Stimulated activated naive CD4-positive, alpha-beta T cell treated with Interleukin-2 at 50 U/mL for 16 hours (primary cell): ENCODE measurements around the gene CYP11A1.
"Not testable (repeated sequence)": the region's sequence is repeated elsewhere in the genome, so short reads cannot be mapped to it uniquely, and the experiment has no call there.

ENCODE experiments used
- DNase-seq: peaks from one replicate; lab custom pipeline; 2025; lab: John Stamatoyannopoulos, UW

CYP11A1 gene

DNA sequence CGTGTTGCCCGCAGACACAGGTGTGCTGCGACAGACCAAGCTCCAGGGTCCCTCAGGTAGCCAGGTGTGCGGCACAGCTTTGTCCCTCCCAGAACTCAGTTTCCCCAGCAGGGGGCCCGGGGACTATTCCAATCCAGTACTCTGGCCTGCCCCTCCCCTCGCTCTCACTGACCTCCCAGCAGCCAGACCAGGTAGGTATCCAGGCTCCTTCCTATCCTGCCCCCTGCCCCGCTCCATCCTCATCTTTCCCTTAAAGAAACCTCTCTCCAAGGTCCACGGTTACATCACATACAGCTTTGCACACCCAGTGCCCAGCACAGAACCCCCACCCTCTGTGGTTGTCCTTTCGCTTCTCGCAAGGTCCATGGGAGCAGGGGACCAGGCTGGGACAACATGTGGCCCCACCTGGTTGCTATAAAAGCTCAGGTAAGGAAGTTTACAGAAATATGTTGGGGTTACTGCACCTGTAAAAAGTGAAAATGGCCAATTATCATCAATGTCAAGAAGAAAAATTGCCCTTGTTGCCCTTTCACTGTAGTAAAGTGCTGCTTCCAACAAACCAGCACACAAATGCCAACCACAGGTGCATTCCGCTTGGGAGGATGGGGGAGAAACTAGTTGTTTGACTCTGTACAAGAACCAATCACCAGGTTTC lies 7.3 kb upstream of the CYP11A1 start:
- no peak for DNase-seq

DNA sequence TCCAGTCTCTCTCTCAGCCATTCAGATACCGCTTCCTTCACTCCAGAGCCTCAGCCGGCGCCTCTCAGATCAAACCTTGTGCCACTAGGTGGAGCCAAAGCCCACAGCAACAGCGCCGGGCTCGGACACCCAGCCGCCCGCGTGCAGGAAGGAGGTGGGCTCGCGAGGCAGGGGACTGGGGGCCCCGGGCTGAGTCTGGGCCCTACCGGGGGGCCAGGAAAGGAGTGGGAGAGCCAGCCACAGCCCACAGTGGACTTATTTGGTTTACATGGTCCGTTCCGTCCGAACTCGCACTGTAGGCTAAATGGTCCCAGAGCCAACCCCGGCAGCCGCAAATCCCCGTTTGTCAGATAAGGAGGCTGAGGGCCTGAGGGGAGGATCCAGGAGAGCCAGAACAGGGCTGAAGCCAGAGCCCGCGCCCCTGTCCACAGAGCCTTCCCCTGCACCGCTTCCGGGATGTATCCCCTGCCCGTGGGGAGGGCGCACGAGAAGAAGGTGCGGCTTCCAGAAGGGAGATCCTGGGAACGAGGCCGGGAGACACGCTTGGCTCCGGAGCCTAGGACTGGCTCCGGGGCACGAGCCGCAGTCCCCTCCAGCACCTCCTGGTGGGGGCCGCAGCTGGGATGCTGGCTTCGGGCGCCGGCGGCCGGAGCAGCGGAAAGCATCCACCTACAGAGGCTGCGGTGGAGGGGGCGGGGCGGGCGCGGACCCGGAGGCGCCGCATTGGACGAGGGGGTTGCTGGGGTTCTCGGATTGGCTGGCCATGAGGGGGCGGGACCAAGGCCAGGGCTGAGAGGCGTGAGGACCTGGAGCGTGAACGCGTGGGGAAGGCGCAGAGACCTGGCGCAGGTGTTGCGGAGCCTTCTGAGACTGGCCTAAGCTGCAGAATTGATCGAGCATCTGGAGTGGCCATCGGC lies 6.5 kb upstream of the CYP11A1 start:
- peak; percentile 96 for DNase-seq

DNA sequence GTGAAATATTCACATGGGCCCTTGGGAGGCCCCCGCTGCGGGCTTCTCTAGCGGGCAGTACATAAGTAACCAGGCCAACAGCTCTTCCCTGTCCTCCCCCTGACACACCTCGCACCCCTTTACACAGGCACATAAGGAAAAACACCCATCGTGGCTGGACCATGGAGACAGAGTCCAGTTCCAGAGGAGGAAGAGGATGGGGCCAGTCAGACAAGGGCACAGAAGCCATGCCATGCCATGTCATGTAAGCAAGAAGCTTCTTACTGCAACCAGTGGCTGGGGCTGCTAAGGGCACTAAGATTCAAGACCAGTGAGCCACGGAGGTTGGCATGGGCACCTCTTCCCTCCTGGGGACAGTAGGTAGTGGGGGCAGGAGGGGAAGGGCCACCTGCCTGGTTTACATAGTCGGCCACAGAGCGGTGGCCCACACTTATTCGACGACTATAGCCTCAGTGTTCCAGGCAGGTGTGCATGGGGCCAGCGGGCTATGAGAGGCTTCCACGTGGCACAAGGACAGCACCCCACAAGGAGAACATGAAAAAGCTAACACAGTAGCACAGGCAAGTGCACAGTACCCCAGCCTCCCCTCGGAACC lies 5.7 kb upstream of the CYP11A1 start:
- DNase-seq: no peak

DNA sequence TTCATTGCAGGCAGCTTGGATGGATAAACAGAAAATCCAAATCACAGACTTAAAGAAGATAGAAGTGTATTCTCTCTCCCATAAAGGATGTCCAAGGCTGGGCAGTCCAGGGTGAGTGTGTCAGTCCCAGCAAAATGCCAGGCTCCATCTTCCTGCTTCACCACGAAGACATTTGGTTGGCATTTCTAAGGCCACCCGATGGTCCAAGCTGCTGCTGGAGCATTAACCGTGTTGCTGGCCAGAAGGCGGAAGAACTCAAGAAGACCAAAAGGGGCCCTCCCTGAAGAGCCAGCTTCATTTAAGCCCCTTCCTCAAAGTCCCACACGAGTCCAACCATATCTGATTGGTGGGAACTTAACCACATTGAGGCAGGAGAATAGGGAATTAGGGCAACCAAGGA lies 3.0 kb upstream of the CYP11A1 start:
- no peak for DNase-seq

DNA sequence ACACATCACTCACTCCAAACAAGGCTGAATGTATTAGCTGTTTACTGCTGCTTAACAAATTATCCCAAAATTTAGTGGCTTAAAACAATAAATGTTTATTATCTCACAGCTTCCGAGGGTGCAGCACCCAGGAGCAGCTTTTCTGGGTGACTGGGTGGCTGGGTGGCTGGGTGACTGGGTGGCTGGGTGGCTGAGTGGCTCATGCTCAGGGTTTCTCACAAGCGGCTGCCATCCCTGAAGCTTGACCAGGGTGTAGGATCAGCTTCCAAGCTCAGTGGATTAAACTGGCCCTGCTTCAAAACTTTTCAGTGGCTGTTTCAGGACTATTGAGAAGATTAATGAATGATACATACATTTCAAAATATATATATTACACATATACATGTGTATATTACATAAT lies 2.3 kb upstream of the CYP11A1 start:
- DNase-seq: no peak

DNA sequence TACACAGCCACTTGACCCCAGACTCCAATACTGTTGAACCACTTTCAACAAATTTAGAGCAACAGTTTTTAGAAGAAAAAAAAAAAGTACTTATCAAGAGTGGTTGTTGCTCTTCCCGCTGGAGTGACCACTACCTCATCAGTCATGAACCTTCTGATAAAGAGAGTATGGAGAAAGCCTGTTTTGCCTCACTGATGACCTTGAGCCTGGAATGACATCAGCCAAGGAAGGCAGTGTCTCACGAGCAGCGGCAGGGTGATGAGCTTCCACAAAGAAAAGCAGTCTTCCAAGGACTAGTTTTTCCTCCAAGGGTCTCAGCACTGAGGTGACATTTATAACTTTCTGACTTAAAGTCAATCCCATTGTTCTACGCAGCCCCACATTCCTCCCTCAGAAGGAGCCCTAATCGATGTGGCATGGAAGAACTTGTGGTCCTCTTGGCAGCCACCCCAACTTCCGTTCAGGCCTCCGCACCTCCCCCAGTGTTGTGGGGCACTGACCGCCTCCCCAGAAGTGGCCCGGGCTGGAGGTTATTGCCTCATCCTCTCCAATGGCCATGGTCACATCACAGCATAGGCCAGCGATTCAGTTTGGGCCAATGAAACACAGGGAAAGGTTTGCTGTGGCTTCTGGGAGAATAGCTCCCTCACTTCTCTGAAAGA lies 1.8 kb upstream of the CYP11A1 start:
- no peak for DNase-seq

DNA sequence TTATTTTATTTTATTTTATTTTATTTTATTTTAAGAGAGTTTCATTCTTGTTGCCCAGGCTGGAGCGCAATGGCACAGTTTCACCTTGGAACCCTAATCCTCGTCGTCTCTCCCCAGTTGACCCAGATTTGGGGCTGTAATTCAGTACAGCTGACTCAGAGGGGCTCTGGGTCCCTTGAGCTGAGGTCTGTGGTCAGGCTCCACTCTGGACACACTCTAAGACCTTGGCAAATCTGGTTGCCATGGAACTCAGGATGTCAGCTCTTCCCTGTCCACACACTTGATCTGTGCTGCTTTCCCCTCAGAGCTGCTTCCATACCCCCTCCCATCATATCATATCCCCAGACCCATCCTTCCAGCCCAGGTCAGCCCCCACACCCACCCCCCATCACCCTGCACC lies 675 bp upstream of the CYP11A1 start:
- DNase-seq: no peak

DNA sequence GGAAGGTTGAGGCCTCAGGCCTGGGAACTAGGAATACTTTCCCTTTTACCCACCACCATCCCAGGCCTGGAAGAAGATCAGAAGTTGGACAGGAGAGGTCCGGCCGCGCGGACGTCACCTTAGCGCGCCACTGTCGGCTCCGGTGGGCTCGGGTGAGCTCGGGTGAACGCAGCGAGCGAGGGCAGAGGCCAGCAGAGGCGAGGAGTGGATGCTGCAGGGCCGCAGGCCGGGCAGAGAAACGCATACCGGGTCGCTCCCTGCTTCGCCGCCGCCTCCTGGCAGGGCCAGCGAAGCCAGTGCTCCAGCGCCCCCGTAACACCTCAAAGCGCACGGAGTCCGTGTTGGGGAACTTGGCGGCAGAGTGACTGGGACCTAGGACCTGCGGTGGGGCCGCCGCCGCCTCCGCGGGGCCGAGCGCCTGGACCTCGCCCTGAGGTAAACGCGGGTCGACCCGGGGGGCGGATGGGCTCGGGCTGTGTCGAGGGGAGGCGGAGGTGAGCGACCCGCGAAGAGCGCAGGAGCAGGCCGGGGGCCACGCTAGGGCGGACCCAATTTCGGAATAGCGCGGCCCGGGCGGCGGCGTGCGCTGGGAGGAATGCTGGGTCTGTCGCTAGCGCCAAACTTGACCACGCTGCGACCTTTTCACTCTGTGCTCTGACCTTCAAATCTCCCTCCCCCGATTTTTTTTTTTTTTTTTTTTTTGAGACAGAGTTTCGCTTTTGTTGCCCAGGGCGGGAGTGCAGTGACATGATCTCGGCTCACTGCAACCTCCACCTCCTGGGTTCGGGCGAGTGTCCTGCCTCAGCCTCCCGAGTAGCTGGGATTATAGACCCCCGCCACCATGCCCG lies 1.6 kb downstream of the CYP11A1 start:
- no peak for DNase-seq

DNA sequence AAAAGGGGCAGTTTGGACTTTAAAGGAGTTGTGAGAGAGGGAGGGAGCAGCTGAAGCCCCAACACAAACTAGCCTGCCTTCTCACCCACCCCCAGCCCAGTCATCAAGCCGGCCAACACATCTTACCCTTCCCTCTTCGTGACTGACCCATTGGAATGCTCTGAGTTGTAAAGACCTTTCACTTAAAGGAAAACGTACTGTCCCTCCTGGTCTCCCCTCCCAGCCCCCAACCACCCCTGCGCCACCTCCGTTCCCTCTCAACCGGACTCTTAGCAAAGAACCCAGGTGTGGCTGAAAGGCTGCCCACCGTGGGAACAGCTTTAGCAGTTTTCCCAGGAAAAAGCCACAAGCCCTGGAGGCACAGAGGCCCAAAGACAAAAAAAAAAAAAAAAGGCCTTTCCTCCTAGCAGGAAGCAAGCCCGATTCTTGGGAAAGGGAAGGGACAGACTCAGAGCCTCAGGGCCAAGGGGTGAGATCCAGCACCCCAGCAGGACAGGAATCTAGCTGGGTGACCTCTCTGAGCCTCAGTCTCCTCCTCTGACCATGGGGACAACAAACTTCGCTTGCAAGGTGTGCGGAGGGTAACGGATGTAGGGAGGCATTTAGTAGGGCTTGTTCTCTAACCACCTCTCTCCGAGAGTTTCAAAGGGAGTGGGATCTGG lies 2.4 kb downstream of the CYP11A1 start:
- DNase-seq: no peak

DNA sequence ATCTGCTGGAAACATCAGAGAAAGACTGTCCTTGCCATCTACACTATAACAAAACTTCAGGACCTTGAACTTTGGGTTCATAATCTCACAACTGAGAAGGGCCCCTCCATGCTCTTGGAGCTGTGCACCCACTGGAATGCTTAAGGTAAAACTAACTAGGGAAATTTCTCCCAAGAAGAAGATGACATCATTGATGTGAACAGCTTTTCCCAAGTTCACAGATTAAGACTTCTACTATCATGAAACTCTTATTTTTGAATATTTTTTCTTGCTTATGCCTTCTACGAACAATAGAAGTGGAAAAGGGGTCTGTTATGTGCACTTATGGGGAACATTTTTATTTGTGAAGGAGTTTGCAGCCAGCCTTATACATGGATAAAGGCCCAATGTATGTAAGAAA lies 5.0 kb downstream of the CYP11A1 start:
- DNase-seq: no peak

DNA sequence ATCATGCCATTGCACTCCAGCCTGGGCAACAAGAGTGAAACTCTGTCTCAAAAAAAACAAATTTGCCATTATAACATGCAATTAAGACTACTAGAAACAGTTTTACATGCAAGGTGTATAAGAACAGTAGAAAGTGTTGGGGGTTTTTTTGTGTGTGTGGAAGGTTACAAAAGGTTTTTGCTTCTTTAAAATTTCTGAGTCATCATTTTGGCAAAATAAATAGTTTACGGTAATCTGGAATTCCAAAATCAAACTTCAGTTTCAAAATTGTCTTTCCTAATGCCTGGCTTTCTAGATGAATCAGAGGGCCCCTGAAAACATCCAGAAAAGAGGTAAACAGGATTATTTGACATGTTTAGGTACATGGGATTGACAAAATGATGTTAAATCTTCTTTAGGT lies 6.6 kb downstream of the CYP11A1 start:
- DNase-seq: not testable (repeated sequence)

DNA sequence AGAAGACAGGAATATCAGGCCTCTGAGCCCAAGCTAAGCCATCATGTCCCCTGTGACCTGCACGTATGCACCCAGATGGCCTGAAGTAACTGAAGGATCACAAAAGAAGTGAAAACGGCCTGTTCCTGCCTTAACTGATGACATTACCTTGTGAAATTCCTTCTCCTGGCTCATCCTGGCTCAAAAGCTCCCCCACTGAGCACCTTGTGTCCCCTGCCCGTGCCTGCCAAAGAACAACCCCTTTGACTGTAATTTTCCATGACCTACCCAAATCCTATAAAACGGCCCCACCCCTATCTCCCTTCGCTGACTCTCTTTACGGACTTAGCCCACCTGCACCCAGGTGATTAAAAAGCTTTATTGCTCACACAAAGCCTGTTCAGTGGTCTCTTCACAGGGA lies 8.1 kb downstream of the CYP11A1 start:
- not testable (repeated sequence) for DNase-seq

DNA sequence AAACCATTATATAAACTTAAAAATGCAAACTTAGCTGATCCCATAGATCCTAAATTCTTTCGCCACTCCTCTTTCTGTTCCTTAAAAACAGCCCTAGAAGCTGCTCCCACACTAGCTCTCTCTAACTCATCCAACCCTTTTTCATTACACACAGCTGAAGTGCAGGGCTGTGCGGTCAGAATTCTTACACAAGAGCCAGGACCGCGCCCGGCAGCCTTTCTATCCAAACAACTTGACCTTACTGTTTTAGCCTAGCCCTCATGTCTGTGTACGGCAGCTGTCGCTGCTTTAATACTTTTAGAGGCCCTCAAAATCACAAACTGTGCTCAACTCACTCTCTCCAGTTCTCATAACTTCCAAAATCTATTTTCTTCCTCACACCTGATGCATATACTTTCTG lies 9.9 kb downstream of the CYP11A1 start:
- DNase-seq: not testable (repeated sequence)

DNA sequence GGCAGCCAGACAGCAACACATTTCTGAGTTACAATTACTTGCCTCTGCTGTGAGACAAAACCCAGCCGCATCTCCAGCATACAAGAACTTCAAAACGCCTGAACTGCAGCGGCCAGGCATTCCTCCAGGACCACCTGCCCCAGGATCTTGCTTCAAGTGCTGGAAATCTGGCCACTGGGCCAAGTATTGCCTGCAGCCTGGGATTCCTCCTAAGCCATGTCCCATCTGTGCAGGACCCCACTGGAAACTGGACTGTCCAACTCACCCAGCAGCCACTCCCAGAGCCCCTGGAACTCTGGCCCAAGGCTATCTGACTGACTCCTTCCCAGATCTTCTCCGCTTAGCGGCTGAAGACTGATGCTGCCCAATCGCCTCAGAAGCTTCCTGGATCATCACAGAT lies 11.4 kb downstream of the CYP11A1 start:
- not testable (repeated sequence) for DNase-seq

DNA sequence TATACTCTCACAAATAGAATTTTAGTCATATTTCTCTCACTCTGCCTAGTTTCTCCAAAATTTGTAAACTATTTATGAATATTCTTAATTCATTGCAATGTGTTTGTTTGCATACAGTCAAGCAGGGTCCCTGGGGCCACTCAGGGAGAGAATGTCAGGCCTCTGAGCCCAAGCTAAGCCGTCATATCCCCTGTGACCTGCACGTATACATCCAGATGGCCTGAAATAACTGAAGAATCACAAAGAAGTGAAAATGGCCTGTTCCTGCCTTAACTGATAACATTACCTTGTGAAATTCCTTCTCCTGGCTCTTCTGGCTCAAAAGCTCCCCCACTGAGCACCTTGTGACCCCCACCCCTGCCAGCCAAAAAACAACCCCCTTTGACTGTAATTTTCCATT lies 13.5 kb downstream of the CYP11A1 start:
- not testable (repeated sequence) for DNase-seq

DNA sequence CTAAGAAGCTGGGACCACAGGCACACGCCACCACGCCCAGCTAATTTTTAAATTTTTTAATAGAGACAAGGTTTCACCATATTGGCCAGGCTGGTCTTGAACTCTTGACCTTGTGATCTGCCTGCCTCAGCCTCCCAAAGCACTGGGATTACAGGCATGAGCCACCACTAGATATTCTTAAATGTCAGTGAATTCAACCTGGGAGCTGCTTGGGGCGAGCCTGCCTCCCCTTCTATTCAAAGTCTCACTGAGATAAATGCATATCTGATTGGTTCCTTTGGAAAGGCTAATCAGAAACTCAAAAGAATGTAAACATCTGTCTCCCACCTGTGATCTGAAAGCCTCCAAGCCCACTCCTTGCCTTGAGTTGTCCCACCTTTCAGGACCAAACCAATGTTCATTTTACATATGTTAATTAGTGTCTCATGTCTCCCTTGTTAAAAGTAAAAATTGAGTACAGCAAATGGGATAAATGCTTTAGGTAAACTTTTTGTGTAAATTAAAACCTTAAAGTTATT lies 15.0 kb downstream of the CYP11A1 start:
- no peak for DNase-seq

DNA sequence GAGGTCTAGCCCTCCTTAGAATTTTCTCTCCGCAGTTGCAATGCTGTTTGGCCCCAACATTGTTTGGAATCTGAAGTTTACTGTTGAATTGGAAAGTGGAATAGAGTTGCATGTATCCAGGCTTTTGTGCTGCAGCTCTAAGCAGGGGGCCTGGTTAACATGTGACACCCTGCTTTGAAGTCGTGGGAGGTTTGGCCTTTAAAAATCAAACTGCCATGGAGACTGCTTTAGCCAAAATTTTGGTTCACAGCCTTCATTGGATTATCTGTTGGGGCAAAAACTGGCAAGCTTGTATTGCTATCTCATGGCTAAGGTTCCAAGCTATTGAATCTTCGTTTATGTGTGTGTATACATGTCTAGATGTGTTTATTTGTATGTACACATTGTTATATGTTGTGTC lies 15.8 kb downstream of the CYP11A1 start:
- DNase-seq: no peak

DNA sequence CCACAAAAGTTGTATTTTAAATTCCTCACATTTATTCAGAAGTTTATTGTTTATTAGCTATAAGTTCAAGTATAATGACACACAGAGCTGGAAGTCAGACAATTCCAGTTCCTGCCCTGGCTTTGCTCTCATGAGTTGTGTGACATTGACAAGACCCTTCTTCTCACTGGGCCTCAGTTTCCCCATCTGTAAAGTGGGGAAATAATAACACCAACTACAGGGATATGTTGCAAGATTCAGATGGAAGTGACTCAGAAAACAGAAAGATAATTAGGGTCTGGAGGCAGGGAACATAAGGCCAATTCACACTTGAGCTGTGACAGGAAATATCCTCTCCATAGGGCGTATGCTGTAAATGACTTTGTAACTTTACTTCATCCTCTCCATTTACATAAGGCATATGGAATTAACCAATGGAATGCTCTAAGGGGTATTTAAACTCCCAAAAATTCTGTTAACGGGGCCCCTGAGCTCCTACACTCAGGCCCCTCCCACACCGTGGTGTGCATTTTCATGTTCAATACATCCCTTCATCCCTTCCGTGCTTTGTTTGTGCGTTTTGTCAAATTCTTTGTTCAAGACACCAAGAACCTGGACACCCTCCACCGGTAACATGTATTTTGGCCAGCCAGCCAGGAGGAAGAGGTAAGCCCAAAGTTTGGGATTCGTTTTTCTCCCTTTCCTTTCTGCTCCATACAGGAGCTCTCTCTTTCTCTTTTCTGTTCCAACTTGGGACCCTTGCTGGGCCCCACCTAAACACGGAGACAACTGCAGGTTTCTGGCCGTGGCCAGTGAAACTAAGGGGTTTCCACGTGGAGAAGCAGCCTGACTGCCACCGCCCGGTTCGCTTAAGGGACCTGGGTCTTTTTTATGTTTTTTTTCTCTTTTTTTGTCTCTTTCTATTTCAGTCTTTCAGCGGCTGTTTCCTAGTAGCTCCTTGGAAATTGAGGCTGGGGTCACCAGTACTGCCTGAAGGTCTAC lies 16.9 kb downstream of the CYP11A1 start:
- no peak for DNase-seq

DNA sequence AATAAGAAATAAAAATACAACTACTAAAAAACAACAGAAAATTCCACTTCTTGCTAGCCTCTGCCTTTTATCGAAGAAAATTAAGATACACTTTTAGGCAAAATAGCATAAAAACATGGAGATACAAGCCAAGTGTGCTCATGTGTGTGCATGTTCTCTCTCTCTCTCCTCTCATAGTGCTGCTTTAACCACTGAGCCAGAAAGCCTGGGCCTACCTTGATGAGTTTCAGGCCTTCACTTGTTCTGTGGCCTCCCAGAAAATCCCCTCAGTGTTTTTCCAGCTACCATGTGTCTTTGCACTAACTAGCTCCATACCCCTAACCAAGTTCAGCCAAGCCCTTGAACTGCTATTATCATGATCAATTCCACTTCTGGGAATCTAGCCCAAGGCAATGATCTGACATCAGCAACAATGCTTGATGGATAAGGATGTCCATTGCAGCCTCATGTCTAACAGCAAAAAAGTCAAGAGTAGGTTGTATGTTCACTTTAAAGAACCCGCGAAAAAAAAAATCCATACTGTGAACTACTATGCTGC lies 18.1 kb downstream of the CYP11A1 start:
- no peak for DNase-seq
